Renal pelvis (tissue), 12 donors: Measurements from ENCODE around the gene LRIG2. TPM values are rescaled to one million over a fixed set of nuclear protein-coding genes. Genes with fewer than 3 reads are reported as not detected.
"Not testable (repeated sequence)": the region's sequence is repeated elsewhere in the genome, so short reads cannot be mapped to it uniquely, and the experiment has no call there.

Experiments used
- DNase-seq: peaks from one replicate; pipeline ENCODE4 v3.0.0-alpha.2; 2013
- long read RNA-seq, 16 experiments: transcript quantifications; one replicate each; lab custom pipeline, GENCODE V29; 2026
- polyA plus RNA-seq, 3 donors: library from polyadenylated mRNA; unstranded; fragments of 120-200 nt; gene quantifications; one replicate each; pipeline ENCODE4 v1.2.1, GENCODE V29; 2013; ENCODE audit not compliant: insufficient read length in 3 of 3

The LRIG2 gene, protein sequence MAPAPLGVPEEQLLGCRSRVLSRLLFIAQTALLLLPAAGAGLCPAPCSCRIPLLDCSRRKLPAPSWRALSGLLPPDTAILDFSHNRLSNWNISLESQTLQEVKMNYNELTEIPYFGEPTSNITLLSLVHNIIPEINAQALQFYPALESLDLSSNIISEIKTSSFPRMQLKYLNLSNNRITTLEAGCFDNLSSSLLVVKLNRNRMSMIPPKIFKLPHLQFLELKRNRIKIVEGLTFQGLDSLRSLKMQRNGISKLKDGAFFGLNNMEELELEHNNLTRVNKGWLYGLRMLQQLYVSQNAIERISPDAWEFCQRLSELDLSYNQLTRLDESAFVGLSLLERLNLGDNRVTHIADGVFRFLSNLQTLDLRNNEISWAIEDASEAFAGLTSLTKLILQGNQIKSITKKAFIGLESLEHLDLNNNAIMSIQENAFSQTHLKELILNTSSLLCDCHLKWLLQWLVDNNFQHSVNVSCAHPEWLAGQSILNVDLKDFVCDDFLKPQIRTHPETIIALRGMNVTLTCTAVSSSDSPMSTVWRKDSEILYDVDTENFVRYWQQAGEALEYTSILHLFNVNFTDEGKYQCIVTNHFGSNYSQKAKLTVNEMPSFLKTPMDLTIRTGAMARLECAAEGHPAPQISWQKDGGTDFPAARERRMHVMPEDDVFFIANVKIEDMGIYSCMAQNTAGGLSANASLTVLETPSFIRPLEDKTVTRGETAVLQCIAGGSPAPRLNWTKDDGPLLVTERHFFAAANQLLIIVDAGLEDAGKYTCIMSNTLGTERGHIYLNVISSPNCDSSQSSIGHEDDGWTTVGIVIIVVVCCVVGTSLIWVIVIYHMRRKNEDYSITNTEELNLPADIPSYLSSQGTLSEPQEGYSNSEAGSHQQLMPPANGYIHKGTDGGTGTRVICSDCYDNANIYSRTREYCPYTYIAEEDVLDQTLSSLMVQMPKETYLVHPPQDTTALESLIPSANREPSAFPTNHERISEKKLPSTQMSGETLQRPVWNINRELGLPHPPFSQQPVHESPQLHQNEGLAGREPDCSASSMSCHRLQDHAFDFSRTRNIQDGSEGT
- polyA plus RNA-seq, result 10 to 100 TPM; 12.8 to 24.3 (median 22.2) TPM
- long read RNA-seq, donor 1, full-length matches to known transcripts, result 2 of 2 reads
- long read RNA-seq, donor 1, partial matches to known transcripts, result 0 of 2 reads
- long read RNA-seq, donor 1, other reads (novel, unspliced or antisense), result 0 of 2 reads
- long read RNA-seq, donor 2, result 0 reads
- long read RNA-seq, donor 3, result 0 reads
- long read RNA-seq, donor 4, partial matches to known transcripts, result 5 of 5 reads
- long read RNA-seq, donor 4, other reads (novel, unspliced or antisense), result 0 of 5 reads
- long read RNA-seq, donor 5, full-length matches to known transcripts, result 1 of 1 reads
- long read RNA-seq, donor 5, partial matches to known transcripts, result 0 of 1 reads
- long read RNA-seq, donor 5, other reads (novel, unspliced or antisense), result 0 of 1 reads
- long read RNA-seq, donor 6, full-length matches to known transcripts, result 1 of 12 reads
- long read RNA-seq, donor 6, partial matches to known transcripts, result 11 of 12 reads
- long read RNA-seq, donor 6, other reads (novel, unspliced or antisense), result 0 of 12 reads
- long read RNA-seq, donor 7, partial matches to known transcripts, result 26 of 26 reads
- long read RNA-seq, donor 7, other reads (novel, unspliced or antisense), result 0 of 26 reads
- long read RNA-seq, donor 8, result 0 reads
- long read RNA-seq, donor 9, result 0 reads
- long read RNA-seq, donor 10, partial matches to known transcripts, result 7 of 7 reads
- long read RNA-seq, donor 10, other reads (novel, unspliced or antisense), result 0 of 7 reads
- long read RNA-seq, donor 11, full-length matches to known transcripts, result 1 of 1 reads
- long read RNA-seq, donor 11, partial matches to known transcripts, result 0 of 1 reads
- long read RNA-seq, donor 11, other reads (novel, unspliced or antisense), result 0 of 1 reads
- long read RNA-seq, donor 12, full-length matches to known transcripts, result 2 of 7 reads
- long read RNA-seq, donor 12, partial matches to known transcripts, result 5 of 7 reads
- long read RNA-seq, donor 12, other reads (novel, unspliced or antisense), result 0 of 7 reads
- long read RNA-seq, donor 13, full-length matches to known transcripts, result 1 of 8 reads
- long read RNA-seq, donor 13, partial matches to known transcripts, result 7 of 8 reads
- long read RNA-seq, donor 13, other reads (novel, unspliced or antisense), result 0 of 8 reads
- long read RNA-seq, donor 14, result 0 reads
- long read RNA-seq, donor 15, full-length matches to known transcripts, result 1 of 6 reads
- long read RNA-seq, donor 15, partial matches to known transcripts, result 5 of 6 reads
- long read RNA-seq, donor 15, other reads (novel, unspliced or antisense), result 0 of 6 reads
- long read RNA-seq, donor 16, full-length matches to known transcripts, result 2 of 2 reads
- long read RNA-seq, donor 16, partial matches to known transcripts, result 0 of 2 reads
- long read RNA-seq, donor 16, other reads (novel, unspliced or antisense), result 0 of 2 reads

DNA sequence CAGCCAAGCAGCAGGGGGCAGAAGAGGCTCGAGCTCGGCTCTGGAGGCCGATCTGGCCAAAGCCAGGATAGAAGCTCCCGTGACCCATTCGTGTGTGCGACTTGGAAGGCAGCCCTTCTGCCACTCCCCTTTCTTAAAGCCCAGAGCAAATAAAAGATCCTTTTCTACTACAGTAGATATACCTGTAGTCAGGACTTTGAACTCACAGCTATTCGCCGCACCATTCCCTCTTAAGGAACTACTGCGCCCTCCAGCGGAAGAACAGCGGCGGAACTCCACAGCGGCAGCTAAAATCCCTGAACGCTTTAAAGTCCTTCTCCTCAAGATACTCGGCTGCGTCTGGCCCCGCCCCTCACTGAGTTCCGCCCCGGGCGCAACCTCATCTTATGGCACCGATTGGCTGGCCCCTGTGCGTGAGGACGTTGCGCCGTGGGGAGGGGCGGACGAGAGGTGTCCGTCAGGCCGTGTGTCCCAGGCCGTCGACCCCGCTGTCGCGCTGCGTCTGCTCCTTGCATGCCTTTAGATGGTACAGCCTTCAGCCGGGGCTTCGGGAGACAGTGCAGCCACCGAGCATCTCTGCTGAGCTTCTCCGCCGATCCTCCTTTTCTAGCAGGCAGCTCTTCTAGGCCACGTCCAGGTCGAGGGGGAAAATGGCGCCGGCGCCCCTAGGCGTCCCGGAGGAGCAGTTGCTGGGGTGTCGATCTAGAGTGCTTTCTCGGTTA lies at the start of gene LRIG2:
LRIG2 (plus strand) TSS at position 442 of the 722 bp plus-strand sequence; CDS start at position 651, 209 bp downstream.
- DNase-seq, result peak; percentile 98

DNA sequence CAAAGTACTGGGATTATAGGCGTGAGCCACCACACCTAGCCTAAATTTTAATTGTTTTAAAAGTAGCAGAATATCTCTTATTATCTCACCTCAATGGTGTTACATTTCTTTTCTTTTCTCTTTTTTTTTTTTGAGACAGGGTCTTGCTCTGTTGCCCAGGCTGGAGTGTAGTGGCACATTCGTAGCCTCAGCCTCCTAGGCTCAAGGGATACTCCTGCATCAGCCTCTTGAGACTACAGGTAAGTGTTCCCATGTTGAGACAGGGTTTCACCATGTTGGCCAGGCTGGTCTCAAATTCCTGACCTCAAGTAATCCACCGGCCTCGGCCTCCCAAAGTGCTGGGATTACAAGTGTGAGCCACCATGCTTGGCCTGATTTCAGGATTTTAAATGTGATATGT lies 49.7 kb upstream of the LRIG2 start:
- DNase-seq, result not testable (repeated sequence)

DNA sequence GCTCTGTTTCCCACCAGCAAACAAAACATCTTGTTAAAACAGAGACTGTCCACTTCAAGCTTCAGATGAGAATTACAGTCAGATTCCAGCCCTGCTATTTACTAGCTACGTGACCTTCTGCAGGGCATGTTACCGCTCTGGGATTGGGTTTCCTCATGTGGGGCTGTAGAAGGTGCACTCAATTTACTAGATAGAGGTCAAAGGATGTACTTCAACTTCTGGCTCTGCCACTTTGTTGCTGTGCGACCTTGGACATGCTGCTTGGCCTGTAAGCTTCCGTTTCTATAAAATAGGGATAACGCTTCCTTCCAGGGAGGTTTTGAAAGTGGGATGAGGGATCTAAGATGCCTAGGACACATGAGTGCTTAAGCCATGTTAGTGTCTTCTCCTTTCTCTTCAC lies 46.0 kb upstream of the LRIG2 start:
- DNase-seq, result peak; percentile 66

DNA sequence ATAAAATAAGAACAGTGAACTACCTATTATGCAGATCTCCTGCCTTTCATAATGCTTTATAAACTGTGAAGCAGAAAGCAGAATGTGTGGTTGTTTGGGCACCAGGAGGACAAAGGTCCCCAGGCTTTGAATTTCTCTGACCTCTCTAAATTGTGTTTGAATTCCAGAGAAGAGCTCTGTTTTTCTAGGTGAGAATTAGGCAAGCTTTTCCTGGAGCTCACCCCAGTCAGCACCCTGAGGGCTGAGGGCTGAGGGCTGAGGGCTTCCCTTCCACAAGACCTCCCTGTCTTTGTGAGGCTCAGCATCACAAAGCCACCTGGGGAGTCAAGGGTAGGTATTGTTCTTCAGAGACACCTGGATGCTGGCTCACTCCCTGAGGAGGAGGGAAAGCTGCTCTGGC lies 45.5 kb upstream of the LRIG2 start:
- DNase-seq, result no peak

DNA sequence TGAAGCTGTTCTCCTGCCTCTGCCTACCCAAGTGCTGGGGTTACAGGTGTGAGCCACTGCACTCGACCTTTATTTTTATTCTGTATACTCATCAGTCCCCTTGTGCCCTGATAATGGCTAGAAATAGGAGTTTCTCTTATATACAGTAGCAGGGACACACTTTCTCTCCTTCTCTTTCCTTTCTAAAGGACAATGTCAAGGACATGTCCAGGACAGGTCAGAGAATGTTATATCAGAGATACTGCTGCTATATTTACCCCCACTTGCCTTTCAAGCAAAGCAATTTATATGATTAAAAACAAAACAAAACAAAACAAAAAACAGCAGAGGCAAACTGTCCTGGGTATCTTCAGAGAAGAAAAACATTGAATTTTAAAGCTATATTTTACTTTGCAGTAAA lies 43.2 kb upstream of the LRIG2 start:
- DNase-seq, result no peak

DNA sequence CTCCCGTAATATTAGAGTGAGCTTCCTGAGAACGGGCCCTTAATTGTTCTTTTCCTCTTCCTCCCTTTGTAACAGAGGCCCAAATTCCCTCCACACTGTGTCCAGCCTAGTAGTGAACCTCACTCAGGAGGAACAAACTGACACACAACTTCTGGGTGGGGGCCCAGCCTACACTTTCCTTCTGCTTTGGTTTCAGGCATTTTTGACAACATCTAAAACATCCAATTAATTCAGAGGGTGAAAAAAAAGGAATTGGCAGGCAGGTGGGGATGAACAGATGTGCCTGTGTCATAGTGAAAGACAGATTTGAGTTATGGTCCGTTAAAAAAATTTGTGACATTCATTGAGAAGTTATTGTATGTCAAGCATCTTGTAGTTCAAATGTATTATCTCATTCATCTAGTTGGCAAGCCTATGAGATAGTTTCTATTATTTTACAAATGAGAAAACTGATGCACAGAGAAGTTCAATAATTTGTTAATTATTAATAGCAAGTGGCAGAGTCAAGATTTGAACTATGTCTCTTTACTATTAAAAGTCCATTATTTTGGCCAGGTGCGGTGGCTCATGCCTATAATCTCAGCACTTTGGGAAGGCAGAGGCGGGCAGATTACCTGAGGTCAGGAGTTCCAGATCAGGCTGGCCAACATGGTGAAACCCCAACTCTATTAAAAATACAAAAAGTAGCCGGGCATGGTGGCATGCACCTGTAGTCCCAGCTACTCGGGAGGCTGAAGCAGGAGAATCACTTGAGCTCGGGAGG lies 41.6 kb upstream of the LRIG2 start:
- DNase-seq, result no peak

DNA sequence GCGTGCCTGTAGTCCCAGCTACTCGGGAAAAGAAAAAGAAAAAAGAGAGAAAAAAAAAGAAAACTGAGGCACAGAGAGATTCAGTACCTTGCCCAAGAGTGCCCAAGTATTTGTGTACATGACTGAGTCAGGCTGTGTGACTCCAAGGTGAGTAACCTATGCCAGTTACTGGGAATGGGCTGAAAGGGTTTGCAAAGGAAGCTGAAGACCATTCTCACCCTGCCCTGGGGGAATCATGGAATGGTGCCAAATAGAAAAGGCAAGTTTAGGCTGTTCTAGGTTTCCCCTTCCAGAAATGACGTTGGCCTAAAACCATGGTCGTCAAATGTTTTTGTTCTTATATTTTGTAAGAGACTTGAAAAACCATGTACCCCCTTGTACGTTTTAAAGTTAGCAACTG lies 37.9 kb upstream of the LRIG2 start:
- no peak for DNase-seq

DNA sequence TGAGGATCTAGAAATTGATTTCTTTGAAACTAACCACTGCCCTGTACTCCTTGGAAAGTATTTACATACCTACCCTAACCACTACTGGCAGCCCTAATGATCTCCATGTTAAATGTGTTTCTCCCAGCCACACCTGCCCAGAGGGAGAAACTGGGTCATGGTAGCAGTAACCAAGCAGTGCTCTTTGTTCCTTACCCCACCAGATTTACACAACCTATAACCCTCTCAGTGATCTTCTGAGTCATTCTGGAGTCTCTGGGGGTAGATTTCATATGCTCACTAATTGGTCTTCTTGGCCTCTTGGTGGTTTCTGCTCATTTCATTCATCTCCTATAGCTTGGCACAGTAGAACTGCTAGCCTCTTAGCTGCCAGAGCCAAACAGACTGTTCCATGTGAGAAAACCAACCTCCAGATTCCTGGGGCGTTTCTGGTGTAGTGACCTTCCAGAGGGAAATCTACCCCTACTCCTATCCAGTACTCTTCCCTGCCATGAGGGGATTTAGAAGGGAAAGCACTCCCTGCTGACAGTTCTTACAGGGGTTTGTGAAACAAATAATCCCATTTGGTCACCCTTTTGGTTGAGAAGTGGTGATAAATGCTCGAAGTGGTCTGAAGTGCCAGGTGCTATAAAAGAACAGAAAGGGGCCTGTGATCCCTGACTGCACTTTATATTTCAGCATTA lies 36.2 kb upstream of the LRIG2 start:
- DNase-seq, result no peak

DNA sequence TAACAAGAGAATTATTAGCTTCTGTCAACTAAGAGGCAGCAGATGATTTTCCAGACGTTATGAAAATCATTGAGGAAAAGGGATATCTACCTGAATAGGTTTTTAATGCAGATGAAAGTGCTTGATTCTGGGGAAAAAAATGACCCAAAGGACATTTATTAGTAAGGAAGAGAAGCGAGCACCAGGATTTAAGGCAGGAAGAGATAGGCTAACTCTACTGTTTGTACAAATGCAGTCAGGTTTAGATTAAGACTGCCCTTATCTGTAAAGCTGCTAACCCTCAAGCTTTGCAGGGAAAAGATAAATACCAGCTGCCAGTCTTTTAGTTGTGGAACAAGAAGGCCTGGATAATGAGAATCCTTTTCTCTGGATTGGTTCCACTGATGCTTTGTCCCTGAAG lies 33.0 kb upstream of the LRIG2 start:
- DNase-seq, result no peak

DNA sequence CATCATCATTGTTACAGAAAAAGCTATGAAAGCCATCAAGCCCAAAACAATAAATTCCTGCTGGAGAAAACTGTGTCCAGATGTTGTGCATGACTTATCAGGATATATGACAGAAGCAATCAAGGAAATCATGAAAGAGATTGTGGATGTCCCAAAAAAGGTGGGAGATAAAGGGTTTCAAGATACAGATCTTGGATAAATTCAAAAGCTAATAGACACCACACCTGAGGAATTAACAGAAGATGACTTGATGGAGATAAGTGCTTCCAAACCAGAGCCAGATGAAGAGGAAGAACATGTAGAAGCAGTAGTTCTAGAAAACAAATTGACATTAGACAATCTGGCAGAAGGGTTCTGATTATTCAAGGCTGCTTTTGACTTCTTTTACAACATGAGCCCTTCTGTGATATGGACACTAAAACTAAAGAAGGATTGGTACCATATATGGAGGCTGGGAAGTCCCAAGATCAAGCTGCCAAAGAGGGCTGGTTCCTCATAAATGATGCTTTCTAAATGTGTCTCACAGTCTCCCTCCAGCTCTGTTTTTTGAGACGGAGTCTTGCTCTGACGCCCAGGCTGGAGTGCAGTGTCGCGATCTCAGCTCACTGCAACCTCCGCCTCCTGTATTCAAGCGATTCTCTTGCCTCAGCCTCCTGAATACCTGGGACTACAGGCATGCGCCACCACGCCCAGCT lies 32.1 kb upstream of the LRIG2 start:
- DNase-seq, result no peak

DNA sequence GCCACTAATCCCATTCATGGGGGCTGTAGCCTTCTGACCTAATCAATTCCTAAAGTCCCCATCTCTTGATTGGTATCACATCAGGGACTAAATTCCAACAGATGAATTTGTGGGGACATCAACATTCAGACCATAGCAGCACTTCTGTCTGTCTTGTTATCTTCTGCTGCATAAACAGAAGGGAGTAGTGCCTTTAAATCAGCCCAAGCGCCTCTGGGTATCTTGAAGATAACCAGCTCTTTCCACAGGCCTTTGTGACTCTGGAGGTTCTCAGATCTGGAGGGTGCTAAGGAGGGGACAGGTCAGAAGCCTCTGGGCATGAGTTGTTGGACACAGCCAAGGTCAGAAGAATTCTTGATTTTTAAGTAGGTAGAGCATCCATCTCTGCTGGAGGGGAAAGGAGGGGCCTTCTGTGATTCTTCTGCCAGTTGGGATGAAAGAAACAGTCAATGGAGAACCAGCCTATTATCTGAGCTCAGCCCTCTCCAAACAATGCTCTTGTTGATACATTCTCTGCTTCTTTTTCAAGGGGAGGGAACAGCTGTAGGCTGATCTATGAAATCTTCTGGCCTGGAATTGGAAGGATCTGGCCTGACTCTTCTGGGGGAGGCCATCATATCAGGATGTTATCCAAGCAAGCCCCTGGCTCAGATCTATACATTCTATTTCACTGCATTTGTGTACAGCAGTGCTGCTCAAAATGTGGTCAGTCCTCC lies 31.3 kb upstream of the LRIG2 start:
- DNase-seq, result no peak

DNA sequence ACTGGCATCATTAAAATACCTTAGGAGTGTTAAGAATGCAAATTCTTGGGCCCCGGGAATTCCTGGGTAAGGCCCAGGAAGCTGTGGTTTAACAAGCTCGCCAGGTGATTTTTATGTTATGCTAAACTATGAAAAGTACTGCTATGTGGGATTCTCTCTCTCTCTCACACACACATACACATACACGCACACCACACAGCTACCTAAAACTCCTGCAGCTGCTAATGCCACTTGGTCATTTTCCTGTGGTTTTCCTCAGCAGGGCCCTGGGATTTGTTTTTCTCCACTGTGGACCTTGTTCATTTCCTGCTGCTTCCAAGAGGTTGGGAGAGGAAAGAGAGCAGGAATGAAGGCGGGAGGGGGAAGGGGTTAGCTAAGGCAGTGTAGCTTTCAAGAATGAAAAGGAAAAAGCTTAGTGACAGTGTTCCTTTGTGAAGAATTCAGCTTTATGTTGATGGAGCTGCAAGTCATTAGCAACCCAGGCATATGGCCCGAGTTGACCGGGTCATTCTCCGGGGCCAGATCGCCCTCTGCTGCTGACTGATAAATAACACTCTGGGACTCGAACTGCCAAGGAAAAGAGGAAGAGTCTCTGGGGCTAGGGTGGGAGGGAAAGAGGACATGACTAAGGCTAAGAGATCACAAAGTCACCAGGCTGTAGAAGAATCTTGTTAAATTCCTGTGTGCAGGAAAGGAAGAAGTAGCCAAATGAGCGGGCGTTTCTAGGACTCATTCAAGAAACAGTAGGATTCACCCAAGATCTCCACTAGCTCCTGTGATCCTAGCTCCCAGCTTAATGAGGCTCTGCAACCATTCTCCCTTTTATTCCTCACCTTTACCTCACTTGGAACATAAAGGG lies 30.5 kb upstream of the LRIG2 start:
- DNase-seq, result peak; percentile 71

DNA sequence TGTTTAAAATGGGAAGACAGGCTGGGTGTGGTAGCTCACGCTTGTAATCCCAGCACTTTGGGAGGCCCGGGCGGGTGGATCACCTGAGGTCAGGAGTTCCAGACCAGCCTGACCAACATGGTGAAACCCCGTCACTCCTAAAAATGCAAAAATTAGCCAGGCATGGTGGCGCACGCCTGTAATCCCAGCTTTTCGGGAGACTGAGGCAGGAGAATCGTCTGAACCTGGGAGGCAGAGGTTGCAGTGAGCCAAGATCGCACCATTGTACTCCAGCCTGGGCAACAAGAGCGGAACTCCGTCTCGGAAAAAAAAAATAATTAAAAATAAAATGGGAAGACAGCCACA lies 29.9 kb upstream of the LRIG2 start:
- not testable (repeated sequence) for DNase-seq

DNA sequence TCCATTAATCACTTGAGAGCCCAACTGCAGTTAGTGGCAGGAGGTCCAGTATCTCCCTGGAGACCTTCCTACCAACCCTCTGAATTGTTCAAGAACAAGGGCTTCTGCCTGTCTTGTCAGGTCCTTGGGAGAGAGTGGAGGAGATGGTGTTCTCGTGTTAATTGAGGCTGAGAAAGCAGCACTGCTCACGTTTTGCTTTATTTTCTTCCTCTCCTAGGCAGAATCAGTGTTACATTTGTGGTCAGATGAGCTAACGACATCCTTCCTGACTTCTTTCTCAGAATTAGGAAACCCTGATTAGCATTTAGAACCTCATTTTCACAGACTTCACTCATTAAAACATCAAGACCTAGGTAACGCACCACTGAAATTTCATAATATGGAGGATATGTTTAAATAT lies 26.4 kb upstream of the LRIG2 start:
- DNase-seq, result no peak

DNA sequence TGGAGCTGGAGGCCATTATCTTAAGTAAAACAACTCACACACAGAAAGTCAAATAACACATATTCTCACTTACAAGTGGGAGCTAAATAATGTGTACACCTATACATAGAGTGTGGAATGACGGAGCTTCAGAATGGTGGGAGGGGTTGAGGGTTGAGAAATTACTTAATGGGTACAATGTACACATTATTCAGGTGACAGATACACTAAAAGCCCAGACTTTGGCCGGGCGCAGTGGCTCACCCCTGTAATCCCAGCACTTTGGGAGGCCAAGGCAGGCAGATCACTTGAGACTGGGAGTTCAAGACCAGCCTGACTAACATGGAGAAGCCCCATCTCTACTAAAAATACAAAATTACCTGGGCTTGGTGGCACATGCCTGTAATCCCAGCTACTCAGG lies 24.9 kb upstream of the LRIG2 start:
- no peak for DNase-seq
